Breast epithelium (tissue), 4 donors: Measurements from ENCODE around the gene TMTC1. TPM values are rescaled to one million over a fixed set of nuclear protein-coding genes. Genes with fewer than 3 reads are reported as not detected.

Experiments used
- DNase-seq, 2 donors: peaks; one replicate each; pipeline ENCODE4 v3.0.0-alpha.2; 2019; ENCODE audit warnings: low spot score in 2 of 2
- H3K27ac ChIP-seq, 2 donors: fragments of 200-600 bp; sonication (generic) in 1 of 2; one replicate each; pipeline ENCODE4 v1.5.1; 2016 to 2019; ENCODE audit warnings: mild to moderate bottlenecking in 1 of 2
- H3K27me3 ChIP-seq, 2 donors: fragments of 200-600 bp; sonication (generic) in 1 of 2; one replicate each; pipeline versions ENCODE4 v1.5.1 to v1.6.0; 2017 to 2019; ENCODE audit warnings: control low read depth in 1 of 2, mild to moderate bottlenecking in 1 of 2
- H3K36me3 ChIP-seq: fragments of 200-600 bp; one replicate; pipeline ENCODE4 v1.5.1; 2019
- H3K4me1 ChIP-seq, 2 donors: fragments of 200-600 bp; sonication (generic); one replicate each; pipeline ENCODE4 v1.5.1; 2016 to 2019; ENCODE audit warnings: control low read depth in 1 of 2
- H3K4me3 ChIP-seq, 3 donors: fragments of 200-600 bp; sonication (generic); 1 replicate in 2 of 3; 2 replicates in 1 of 3; pipeline ENCODE4 v1.5.1; 2016 to 2019; ENCODE audit warnings: mild to moderate bottlenecking in 3 of 3, moderate library complexity in 2 of 3
- H3K9me3 ChIP-seq, 2 donors: fragments of 200-600 bp; sonication (generic) in 1 of 2; one replicate each; pipeline ENCODE4 v1.5.1; 2016 to 2019; ENCODE audit warnings: control low read depth in 1 of 2
- CTCF ChIP-seq, 3 donors: fragments of 450-650 bp; IDR thresholded peaks; one replicate each; pipeline ENCODE4 v1.5.1; 2016 to 2017; ENCODE audit warnings: antibody characterized with exemption in 3 of 3, mild to moderate bottlenecking in 3 of 3, moderate library complexity in 3 of 3
- POLR2A ChIP-seq: fragments of 450-650 bp; IDR thresholded peaks from one replicate; pipeline ENCODE4 v1.6.1; 2016; ENCODE audit warnings: antibody characterized with exemption, mild to moderate bottlenecking, moderate library complexity
- POLR2AphosphoS5 ChIP-seq, 3 donors: sonication (generic); formaldehyde crosslinking; IDR thresholded peaks; one replicate each; pipeline ENCODE4 v1.6.1; 2017; ENCODE audit warnings: antibody characterized with exemption in 3 of 3
- intact Hi-C: fragments of 100-400 bp; cut with DNase I; formaldehyde crosslinking; loops from one replicate; pipeline ENCODE4 v1.15.1; 2023; ENCODE audit warnings: low total_unique reads
- total RNA-seq, 3 donors: library from RNA; depleted of rRNA; stranded (reverse); fragments of >200 nt; gene quantifications; one replicate each; pipeline ENCODE4 v1.1.0, GENCODE V29; 2016

Gene TMTC1
- total RNA-seq, 3 donors from 2014 or later = 49.9 to 87.2 (median 71.8) TPM

DNA sequence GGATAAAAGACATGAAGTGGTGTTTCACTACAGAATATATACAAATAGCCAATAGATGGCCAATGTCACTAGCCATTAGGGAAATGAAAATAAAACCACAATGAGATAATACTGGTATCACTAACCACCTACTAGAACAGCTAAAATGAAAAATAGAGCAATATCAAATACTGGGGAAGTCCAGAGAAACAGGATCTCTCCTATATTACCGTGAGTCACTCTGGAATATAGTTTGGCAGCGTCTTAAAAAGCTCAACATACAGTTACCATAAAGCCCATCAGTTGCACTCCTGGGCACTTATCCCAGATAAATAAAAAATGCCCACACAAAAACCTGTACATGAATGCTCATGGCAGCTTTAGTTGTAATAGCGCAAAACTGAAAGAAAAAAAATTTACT, 101.7 kb downstream of the TMTC1 start:
- no peak for DNase-seq
- intact Hi-C loops = no loop called here
- Histone ChIP-seq H3K27ac (no peak overlapping the region), H3K4me3 (no peak overlapping the region), H3K27me3 (no peaks in the 10 kb centered on the region), H3K9me3 (no peaks in the 10 kb centered on the region), H3K36me3 (no peaks in the 10 kb centered on the region), H3K4me1 (no peaks in the 10 kb centered on the region)
- no peak for TF ChIP-seq CTCF (IDR thresholded peaks at IDR 0.05)
- TF ChIP-seq POLR2AphosphoS5 (IDR thresholded peaks at IDR 0.05) = no peak
- TF ChIP-seq POLR2A = no peak

GRCh38 chr12:29681370-29681769, 102.4 kb downstream of the TMTC1 start:
- H3K4me3 ChIP-seq = no peak overlapping the region
- H3K27me3 ChIP-seq = no peaks in the 10 kb centered on the region
- DNase-seq = no peak
- no peaks in the 10 kb centered on the region for H3K9me3 ChIP-seq
- no peak for TF ChIP-seq POLR2AphosphoS5 (IDR thresholded peaks at IDR 0.05)
- TF ChIP-seq CTCF (IDR thresholded peaks at IDR 0.05) = no peak
- TF ChIP-seq POLR2A = no peak
- H3K4me1 ChIP-seq = no peaks in the 10 kb centered on the region
- intact Hi-C loops = no loop called here
- no peak overlapping the region for H3K27ac ChIP-seq
- no peaks in the 10 kb centered on the region for H3K36me3 ChIP-seq

- intact Hi-C loops = no loop called here
- H3K27me3 ChIP-seq = no peaks in the 10 kb centered on the region
Observed at GRCh38 chr12:29676676-29677075, 107.1 kb downstream of the TMTC1 start.

DNA sequence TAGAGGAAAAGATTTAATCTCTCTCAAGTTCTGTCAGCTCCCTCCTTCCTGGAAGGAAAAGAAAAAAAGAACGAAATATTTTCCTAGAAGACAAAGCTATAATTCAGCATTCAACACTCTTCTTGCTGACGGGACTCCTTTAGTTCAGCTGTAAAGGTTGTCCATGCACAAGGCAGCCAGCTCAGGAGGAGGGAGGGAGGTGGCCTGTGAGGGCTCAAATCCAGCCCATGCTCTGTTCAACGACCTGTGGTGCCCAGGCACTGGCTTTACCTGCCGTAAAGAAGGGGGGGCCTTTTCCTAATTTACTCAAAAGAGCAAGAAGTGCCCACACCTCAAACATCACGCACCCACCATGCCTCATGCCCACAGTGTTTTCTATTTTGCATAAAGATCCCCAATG, 109.3 kb downstream of the TMTC1 start:
- no peak for DNase-seq
- no peaks in the 10 kb centered on the region for H3K36me3 ChIP-seq
- H3K27ac ChIP-seq = no peak overlapping the region
- no peak overlapping the region for H3K4me3 ChIP-seq
- H3K9me3 ChIP-seq = no peaks in the 10 kb centered on the region
- no peaks in the 10 kb centered on the region for H3K4me1 ChIP-seq
- no peaks in the 10 kb centered on the region for H3K27me3 ChIP-seq
- TF ChIP-seq CTCF (IDR thresholded peaks at IDR 0.05) (no peak), POLR2A (no peak), POLR2AphosphoS5 (IDR thresholded peaks at IDR 0.05) (no peak)
- intact Hi-C loops = no loop called here

More at GRCh38 chr12:29676676-29677075, 107.1 kb downstream of the TMTC1 start:
- H3K4me3 ChIP-seq = no peak overlapping the region
- no peak for TF ChIP-seq POLR2A
- no peak for TF ChIP-seq CTCF (IDR thresholded peaks at IDR 0.05)
- TF ChIP-seq POLR2AphosphoS5 (IDR thresholded peaks at IDR 0.05) = no peak
- no peak overlapping the region for H3K27ac ChIP-seq
- H3K4me1 ChIP-seq = no peaks in the 10 kb centered on the region
- no peaks in the 10 kb centered on the region for H3K9me3 ChIP-seq
- no peaks in the 10 kb centered on the region for H3K36me3 ChIP-seq
- DNase-seq = no peak

DNA sequence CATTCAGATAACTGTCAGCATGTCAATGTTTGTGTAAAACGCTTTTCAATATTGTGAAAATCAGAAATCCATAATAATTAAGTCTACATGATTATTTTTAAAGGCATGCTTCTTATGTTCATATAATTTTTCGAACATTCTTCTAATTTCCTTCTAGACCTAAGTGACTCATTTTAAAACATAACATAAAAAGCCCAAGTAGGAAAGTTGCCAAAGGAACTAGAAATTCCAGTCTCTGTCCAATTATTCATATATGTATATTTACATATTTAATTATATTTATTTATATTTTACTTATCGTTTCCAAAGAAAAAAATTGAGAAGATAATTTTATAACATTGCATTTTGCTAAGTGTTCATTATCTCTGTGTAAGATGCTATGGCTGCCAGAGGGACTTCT, 110.4 kb downstream of the TMTC1 start:
- no peak overlapping the region for H3K27ac ChIP-seq
- H3K36me3 ChIP-seq = no peaks in the 10 kb centered on the region
- no peaks in the 10 kb centered on the region for H3K27me3 ChIP-seq
- H3K4me1 ChIP-seq = no peaks in the 10 kb centered on the region
- no peak overlapping the region for H3K4me3 ChIP-seq
- intact Hi-C loops = no loop called here
- no peaks in the 10 kb centered on the region for H3K9me3 ChIP-seq
- TF ChIP-seq POLR2AphosphoS5 (IDR thresholded peaks at IDR 0.05) (no peak), POLR2A (no peak), CTCF (IDR thresholded peaks at IDR 0.05) (no peak)
- no peak for DNase-seq
